MM.1S (cell line): Measurements from ENCODE around the gene EXOC3L4.
A peak's percentile ranks its signal among the peaks of the same experiment; 100 is the strongest.

Experiments
- DNase-seq: peaks from one replicate; pipeline ENCODE4 v3.0.0-alpha.2; 2015
- H2AFZ ChIP-seq: fragments of 300-600 bp; sonication (generic); 2 replicates; pipeline ENCODE4 v1.6.0; 2016; ENCODE audit warnings: antibody characterized with exemption, low read length
- H3F3A ChIP-seq: fragments of 300-600 bp; sonication (generic); 2 replicates; pipeline ENCODE4 v1.6.1; 2016; ENCODE audit warnings: mild to moderate bottlenecking, antibody characterized with exemption, low read length, moderate library complexity, mixed read lengths; ENCODE audit not compliant: insufficient read depth
- H3K27ac ChIP-seq: fragments of 300-600 bp; sonication (generic); 2 replicates; pipeline ENCODE4 v1.5.1; 2016; ENCODE audit warnings: mild to moderate bottlenecking, low read length
- H3K27me3 ChIP-seq: fragments of 300-600 bp; sonication (generic); replicated peaks from 2 replicates; pipeline ENCODE4 v1.6.0; 2016; ENCODE audit warnings: low read length; ENCODE audit not compliant: insufficient read depth
- H3K36me3 ChIP-seq: fragments of 300-600 bp; sonication (generic); replicated peaks from 2 replicates; pipeline ENCODE4 v1.6.1; 2016; ENCODE audit warnings: mild to moderate bottlenecking, low read length, mixed read lengths; ENCODE audit not compliant: insufficient read depth
- H3K4me1 ChIP-seq: fragments of 300-600 bp; sonication (generic); 2 replicates; pipeline ENCODE4 v1.6.1; 2016; ENCODE audit warnings: low read length, mixed read lengths
- H3K4me2 ChIP-seq: fragments of 300-600 bp; sonication (generic); 2 replicates; pipeline ENCODE4 v1.6.0; 2016; ENCODE audit warnings: low read depth, low read length
- H3K4me3 ChIP-seq: fragments of 300-600 bp; sonication (generic); 2 replicates; pipeline ENCODE4 v1.5.1; 2016; ENCODE audit warnings: low read length, mixed read lengths
- H3K79me2 ChIP-seq: fragments of 300-600 bp; sonication (generic); 2 replicates; pipeline ENCODE4 v1.6.1; 2016; ENCODE audit warnings: mixed run types, low read length, mixed read lengths
- H3K9ac ChIP-seq: fragments of 300-600 bp; sonication (generic); 2 replicates; pipeline ENCODE4 v1.6.1; 2016; ENCODE audit warnings: low read length, mixed read lengths
- H3K9me2 ChIP-seq: fragments of 300-600 bp; sonication (generic); replicated peaks from 2 replicates; pipeline ENCODE4 v1.6.1; 2016; ENCODE audit warnings: mild to moderate bottlenecking, low read length, mixed read lengths; ENCODE audit not compliant: insufficient read depth
- H3K9me3 ChIP-seq: fragments of 300-600 bp; sonication (generic); replicated peaks from 2 replicates; pipeline ENCODE4 v1.6.1; 2016; ENCODE audit warnings: mild to moderate bottlenecking, low read length, mixed read lengths; ENCODE audit not compliant: insufficient read depth
- H4K20me1 ChIP-seq: fragments of 300-600 bp; sonication (generic); 2 replicates; pipeline ENCODE4 v1.6.1; 2016; ENCODE audit warnings: mild to moderate bottlenecking, low read length, moderate library complexity, mixed read lengths; ENCODE audit not compliant: insufficient read depth
- EZH2 ChIP-seq: fragments of 300-600 bp; sonication (generic); optimal IDR thresholded peaks from 2 replicates; pipeline ENCODE3; 2017; ENCODE audit warnings: low read depth, mild to moderate bottlenecking, antibody characterized with exemption, low read length, mixed read lengths
- EZH2phosphoT487 ChIP-seq: fragments of 300-600 bp; sonication (generic); IDR thresholded peaks from 2 replicates; pipeline ENCODE4 v1.6.1; 2018; ENCODE audit warnings: antibody characterized with exemption, low read length
- TF ChIP-seq, protein P1 (sequence below): fragments of 300-600 bp; sonication (generic); IDR thresholded peaks from 2 replicates; pipeline ENCODE4 v1.5.1; 2016; ENCODE audit warnings: antibody characterized with exemption, low read length, mixed read lengths

The EXOC3L4 gene

DNA sequence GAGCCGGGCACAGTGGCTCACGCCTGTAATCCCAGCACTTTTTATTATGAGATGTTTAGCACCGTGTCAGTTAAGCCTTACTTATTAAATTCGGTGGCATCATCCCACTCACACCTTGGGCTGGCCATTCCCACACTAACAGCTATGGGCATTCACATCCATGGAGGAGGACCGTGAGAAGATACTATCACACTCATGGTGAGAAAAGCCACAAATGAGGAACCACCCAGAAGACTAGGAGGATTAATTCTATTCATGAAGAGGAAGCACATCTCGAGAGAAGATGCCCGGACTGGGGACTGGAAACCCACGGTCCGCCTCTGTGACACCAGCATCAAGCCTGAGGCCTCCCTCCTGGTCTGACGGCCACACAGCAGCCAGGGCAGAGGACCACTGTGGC is 42.1 kb upstream of the EXOC3L4 start:
- no peaks in the 10 kb centered on the region; the same call in 1 of the 2 replicates for H3K79me2 ChIP-seq
- no peak for DNase-seq
- H4K20me1 ChIP-seq = no peaks in the 10 kb centered on the region
- H3K4me3 ChIP-seq = no peak overlapping the region
- H3K9ac ChIP-seq = no peak overlapping the region
- TF ChIP-seq EZH2 (no peak), EZH2phosphoT487 (no peak)
- TF ChIP-seq, protein P1, sequence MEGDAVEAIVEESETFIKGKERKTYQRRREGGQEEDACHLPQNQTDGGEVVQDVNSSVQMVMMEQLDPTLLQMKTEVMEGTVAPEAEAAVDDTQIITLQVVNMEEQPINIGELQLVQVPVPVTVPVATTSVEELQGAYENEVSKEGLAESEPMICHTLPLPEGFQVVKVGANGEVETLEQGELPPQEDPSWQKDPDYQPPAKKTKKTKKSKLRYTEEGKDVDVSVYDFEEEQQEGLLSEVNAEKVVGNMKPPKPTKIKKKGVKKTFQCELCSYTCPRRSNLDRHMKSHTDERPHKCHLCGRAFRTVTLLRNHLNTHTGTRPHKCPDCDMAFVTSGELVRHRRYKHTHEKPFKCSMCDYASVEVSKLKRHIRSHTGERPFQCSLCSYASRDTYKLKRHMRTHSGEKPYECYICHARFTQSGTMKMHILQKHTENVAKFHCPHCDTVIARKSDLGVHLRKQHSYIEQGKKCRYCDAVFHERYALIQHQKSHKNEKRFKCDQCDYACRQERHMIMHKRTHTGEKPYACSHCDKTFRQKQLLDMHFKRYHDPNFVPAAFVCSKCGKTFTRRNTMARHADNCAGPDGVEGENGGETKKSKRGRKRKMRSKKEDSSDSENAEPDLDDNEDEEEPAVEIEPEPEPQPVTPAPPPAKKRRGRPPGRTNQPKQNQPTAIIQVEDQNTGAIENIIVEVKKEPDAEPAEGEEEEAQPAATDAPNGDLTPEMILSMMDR = no peak
- H3K9me2 ChIP-seq = no peaks in the 10 kb centered on the region
- no peaks in the 10 kb centered on the region for H3F3A ChIP-seq
- no peak overlapping the region for H3K27ac ChIP-seq
- no peak overlapping the region for H3K4me2 ChIP-seq
- no peak overlapping the region for H2AFZ ChIP-seq
- H3K36me3 ChIP-seq = no peaks in the 10 kb centered on the region
- H3K4me1 ChIP-seq = no peaks in the 10 kb centered on the region
- H3K9me3 ChIP-seq = no peaks in the 10 kb centered on the region
- no peaks in the 10 kb centered on the region for H3K27me3 ChIP-seq

DNA sequence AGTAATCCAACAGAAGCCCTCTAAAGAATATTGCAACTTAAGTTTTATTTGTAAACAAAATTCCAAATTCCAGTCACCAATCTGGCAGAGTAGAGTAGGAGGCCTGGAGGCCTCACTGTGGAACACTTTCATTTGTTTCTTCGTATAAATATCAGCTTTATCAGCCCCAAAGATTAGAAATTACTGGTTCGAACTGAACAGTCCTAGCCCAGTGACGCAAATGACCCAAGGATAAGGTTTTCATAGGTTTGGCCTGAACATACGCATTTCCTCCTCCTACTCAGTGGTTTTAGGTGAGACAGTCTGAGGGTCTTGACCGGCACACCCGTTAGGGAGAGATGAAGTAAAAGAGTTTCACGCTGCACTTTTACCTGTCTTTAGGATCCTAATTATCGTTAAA is 38.8 kb upstream of the EXOC3L4 start:
- H4K20me1 ChIP-seq = no peaks in the 10 kb centered on the region
- no peaks in the 10 kb centered on the region for H3K4me1 ChIP-seq
- no peak overlapping the region for H3K9ac ChIP-seq
- no peaks in the 10 kb centered on the region for H3K36me3 ChIP-seq
- no peak overlapping the region for H3K4me2 ChIP-seq
- H3K79me2 ChIP-seq = no peaks in the 10 kb centered on the region; the same call in 1 of the 2 replicates
- H3K27me3 ChIP-seq = no peaks in the 10 kb centered on the region
- no peaks in the 10 kb centered on the region for H3K9me2 ChIP-seq
- TF ChIP-seq, protein P1 = no peak
- TF ChIP-seq EZH2phosphoT487 = no peak
- TF ChIP-seq EZH2 = no peak
- H3K4me3 ChIP-seq = no peak overlapping the region
- no peak overlapping the region for H2AFZ ChIP-seq
- H3K9me3 ChIP-seq = no peaks in the 10 kb centered on the region
- H3F3A ChIP-seq = no peaks in the 10 kb centered on the region
- no peak for DNase-seq
- no peak overlapping the region for H3K27ac ChIP-seq

DNA sequence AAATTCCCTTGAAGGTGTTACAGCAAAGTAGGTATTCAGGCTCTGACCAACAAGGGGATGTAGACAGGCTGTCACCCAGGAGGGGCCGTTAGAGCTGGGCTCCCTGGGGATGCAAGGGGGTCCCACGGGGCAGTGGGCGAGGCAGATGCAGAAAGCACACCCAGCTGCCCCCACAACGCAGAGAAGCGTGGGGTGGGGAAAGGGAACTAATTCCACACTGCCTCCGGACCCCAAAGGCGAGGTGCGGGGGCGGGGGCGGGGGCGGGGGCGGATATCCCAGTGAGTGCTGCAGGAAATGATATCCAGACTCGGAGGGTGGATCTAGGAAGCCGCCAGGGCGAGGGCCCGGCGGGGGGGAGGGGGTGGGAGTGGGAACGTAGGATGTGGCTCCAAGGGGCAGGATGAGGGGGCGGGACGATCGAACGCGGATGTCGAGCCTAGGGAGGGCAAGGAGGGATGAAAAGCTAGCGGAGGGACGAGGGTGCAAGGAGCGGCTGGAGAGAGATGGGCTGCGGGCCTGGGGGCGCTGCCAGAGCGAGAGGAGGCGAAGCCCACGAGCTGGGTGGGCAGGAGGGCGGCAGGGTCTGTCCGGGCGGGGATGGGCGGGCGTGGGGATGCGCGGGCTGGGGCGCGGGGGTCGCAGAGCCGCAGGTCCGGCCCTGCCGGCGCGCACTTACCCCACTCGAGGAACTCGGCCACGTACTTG is 38.0 kb upstream of the EXOC3L4 start:
- DNase-seq = no peak
- Histone ChIP-seq H3K9ac (no peak overlapping the region), H2AFZ (no peak overlapping the region), H3F3A (no peaks in the 10 kb centered on the region), H4K20me1 (no peaks in the 10 kb centered on the region), H3K27ac (no peak overlapping the region), H3K4me2 (peak overlapping the region; percentile 24; the same call in 1 of the 2 replicates), H3K9me2 (no peaks in the 10 kb centered on the region), H3K4me1 (no peaks in the 10 kb centered on the region), H3K79me2 (no peaks in the 10 kb centered on the region; the same call in 1 of the 2 replicates), H3K9me3 (no peaks in the 10 kb centered on the region), H3K27me3 (no peaks in the 10 kb centered on the region), H3K36me3 (no peaks in the 10 kb centered on the region), H3K4me3 (peak overlapping the region; percentile 60)
- TF ChIP-seq, protein P1 = no peak
- TF ChIP-seq EZH2phosphoT487 = no peak
- TF ChIP-seq EZH2 = no peak
